PFSK-1 (cell line): Measurements from ENCODE around the gene ACVR1.

Source experiments
- FOXP2 ChIP-seq: optimal IDR thresholded peaks from 2 replicates; pipeline ENCODE3; 2011; ENCODE audit warnings: borderline replicate concordance, control low read depth, inconsistent platforms; ENCODE audit not compliant: insufficient read depth; ENCODE audit errors: extremely low read length, extremely low read depth
- POLR2AphosphoS5 ChIP-seq: IDR thresholded peaks from 2 replicates; pipeline ENCODE4 v1.6.1; 2012; ENCODE audit warnings: low read depth, mild to moderate bottlenecking, control low read depth, low read length, moderate library complexity
- REST ChIP-seq, 2 experiments: IDR thresholded peaks; 2 replicates each; pipeline versions ENCODE4 v1.6.1 to v1.8.0; 2011 to 2012; ENCODE audit warnings: low read depth in 2 of 2, low read length in 2 of 2, control low read depth in 1 of 2, inconsistent platforms in 1 of 2, mild to moderate bottlenecking in 1 of 2, moderate library complexity in 1 of 2; ENCODE audit not compliant: insufficient read depth in 1 of 2
- SIN3A ChIP-seq: IDR thresholded peaks from 2 replicates; pipeline ENCODE4 v1.6.1; 2012; ENCODE audit warnings: mild to moderate bottlenecking, low read length, moderate library complexity, borderline replicate concordance; ENCODE audit not compliant: insufficient read depth
- TAF1 ChIP-seq: IDR thresholded peaks from 2 replicates; pipeline ENCODE4 v1.6.1; 2012; ENCODE audit warnings: low read length, control low read depth, borderline replicate concordance; ENCODE audit not compliant: insufficient read depth

GRCh38 chr2:157815421-157815820 is 60.7 kb downstream of the ACVR1 start:
- TF ChIP-seq POLR2AphosphoS5, result no peak
- no peak for TF ChIP-seq TAF1
- TF ChIP-seq SIN3A, result no peak
- TF ChIP-seq REST (IDR thresholded peaks at IDR 0.05; ENCODE audit: insufficient read depth in 1 of 2, low read depth in 2 of 2, low read length in 2 of 2), result no peak
- TF ChIP-seq FOXP2, result no peak
